HK-2 (cell line): ENCODE results near the gene KDM5C.

Experiments used
- DNase-seq: peaks from one replicate; pipeline ENCODE4 v3.0.0-alpha.2; 2018; ENCODE audit not compliant: unreplicated experiment

KDM5C gene

GRCh38 chrX:53224860-53225797 lies at the start of gene KDM5C:
Gene KDM5C (minus strand): TSS chrX:53225207. CDS start chrX:53224889, 318 bp downstream.
- peak; percentile 87 for DNase-seq

DNA sequence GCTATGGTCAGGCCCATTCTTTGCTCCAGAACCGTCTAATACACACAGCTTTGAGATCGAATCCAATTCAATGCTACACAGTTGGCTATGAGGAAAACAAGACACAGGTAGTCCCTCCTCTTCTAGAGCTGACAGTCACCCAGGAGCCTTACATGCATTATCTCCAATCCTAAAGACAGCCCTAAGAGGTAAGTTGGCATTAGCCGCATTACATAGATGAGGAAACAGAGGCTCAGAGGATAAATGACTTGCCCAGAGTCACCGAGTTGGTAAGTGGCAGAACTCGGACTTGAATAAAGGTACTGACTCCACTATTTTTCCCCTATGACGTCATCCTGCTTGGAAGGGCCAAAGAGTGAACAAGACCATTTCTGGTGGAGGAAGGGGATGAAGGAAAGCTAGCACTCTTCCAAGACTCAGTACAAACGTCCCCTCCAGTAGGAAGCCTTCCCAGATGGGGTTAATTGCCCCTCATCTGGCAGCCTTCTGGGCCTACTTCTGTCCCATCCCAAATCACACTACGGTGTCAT lies 47.9 kb upstream of the KDM5C start:
- DNase-seq, result no peak

DNA sequence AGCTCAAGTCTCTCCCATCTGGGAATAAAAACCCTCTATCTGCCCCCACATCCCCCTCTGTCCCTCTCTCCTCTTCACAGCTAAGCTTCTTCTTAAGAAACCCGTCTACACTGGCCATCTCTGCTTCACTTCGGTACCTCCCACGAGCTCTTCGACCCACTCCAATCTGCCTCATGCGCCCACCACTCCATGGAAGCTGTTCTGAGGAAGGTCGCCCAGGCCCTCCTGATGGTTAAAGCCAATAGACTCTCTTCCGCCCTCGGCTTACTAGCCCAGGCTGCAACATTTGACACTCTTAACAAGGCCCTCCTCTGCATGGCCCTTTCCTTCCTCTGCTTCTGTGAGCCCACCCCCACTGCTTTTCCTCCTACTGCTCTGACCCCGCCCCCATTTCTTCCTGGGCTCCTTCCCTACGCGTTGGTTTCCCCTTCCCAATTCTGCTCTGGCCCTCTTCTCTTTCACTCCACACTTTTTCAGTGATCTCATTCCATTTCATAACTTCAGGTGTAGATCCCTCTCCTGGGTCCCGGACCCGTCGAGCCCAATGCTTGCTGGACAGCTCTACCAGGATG lies 44.6 kb upstream of the KDM5C start:
- no peak for DNase-seq

- no peak for DNase-seq
Observed at GRCh38 chrX:53268173-53268572, 43.2 kb upstream of the KDM5C start.

GRCh38 chrX:53266914-53267313 lies 41.9 kb upstream of the KDM5C start:
- no peak for DNase-seq

DNA sequence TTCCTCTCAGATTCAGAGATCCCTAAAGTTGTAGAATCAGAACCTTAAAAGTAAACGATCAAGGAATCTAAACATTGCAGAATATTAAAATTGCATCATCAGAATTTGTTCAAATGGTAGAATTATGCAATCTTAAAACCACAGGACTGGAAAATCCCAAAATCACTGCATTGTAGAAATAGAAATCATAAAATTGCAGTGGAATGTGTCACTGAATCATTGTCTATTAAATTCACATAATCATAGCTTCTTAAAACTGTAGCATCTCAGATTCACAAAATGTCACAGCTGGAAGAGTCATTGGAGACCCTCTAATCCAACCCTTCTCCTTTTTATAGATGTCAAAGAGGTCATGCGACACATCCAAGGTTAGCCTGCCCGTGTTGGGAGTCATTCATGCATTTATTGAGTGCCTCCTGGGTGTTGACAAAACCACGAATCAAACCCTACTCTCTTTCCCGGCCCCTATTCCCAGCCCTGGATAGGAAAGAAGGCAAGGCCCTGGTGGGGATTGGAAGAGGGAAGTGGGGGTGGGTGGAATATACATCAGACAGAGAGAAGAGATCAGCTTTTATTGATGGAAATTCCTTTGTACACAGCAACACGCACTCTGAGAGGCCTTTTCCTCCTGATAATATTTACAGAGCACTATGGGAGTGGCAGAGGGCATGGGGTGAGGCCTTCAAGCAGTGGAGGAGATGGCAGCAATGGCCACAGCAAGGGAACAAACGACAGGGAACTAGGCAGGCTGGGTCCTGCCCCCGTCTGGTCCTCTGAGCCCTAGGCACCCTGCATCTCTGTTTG lies 41.0 kb upstream of the KDM5C start:
- DNase-seq, result no peak

DNA sequence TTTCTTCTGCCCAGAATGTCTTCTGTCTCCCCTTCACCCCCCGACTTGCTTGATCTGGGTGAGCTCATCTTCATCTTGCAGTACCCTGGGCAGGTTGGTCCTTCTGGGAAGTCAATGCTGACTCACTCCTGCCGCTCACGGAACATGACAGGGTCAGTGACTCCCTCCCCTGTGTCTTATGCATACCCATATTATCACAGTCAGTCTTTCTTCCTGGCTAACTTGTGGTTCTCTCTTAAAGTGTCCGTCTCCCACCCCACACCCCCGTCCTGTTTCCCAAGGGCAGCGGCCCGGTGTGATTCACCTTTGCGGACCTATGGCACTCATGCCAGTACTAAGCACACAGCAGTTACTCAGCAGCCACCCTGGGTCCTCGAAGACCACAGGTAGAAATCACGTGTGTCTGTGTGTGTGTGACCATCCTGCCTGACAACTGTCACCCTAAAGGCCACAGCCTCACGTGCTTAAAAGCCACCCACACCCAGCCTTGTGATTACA lies 38.6 kb upstream of the KDM5C start:
- DNase-seq, result peak; percentile 84

DNA sequence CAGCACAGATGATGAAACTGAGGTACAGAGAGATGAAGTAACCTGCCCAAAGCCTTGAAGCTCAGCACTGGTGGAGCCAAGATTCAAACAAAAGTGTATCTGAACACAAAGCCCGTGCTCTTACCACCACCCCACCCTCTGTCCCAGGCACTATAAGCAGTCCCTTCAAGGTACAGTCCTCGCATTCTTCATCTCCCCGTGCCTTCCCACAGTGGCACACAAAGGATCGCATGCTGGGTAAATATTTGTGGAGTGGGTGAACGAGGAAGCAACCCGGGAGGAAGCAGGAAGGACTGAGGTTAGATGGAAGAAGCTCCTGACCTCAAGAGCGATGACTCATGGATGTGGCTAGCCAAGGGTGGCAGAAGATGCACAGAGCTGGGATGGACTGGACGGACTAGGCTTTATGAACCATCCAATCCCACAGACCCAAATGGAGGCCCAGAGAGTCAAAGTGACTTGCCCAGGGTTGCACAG lies 37.9 kb upstream of the KDM5C start:
- peak; percentile 64 for DNase-seq

DNA sequence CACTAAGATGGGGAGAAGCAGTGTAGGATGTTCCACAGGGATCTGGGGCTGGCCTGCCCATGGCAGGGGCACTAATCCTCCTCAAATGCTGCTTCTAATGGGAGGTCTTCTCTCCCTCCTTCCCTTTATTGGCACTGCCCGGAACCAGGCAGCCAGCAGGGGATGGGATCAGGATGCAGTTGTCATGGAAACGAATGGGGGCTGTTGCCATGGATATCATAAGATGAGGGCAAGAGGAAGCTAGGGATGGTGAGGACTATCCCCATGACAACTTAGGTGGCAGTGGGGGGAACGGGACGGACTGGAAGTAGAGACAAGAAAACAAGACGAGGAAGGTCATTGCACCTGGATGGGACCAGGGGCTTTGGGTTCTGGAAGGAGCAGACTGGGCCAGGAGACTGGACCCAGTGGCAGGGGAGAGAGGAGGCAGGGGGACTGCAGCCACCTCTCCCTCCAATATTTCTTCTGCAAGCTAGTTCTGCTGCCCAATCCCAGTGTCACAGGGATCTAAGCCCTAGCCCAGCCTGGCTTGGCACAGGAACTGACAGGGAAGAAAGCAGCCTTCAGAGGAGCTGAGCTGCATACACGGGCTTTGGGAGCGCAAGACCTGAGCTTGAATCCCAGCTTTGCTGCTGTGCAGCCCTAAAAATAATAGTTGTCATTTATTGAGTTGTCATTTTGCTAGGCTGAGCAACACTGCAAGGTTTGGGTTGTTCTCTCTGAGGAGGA lies 37.3 kb upstream of the KDM5C start:
- DNase-seq, result no peak

DNA sequence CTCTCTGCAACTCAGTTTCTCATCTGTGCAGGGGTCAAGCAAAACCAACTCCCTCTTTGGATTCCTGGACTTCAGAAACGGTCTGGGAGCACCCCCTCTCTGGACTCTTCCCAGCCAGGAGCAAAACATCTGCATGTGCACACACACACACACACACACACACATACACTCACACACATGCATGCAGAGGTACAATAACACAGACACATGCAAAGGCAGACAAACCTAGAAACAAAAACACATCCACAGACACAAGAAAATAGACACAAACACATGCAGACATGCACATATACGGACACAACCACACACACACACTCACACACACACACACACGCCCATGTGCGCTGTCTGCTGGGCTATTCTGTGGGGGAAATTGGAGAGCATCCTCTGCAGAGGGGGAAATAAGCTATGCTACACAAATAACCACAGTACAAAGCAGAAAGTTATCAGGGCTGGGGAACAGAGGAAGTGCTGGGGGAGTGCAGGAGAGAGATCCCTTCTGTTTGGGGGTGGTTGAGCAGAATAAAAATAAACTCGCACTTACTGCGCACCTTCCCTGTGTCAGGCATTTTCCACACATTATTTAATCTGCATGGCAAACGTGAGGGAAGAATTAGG lies 36.5 kb upstream of the KDM5C start:
- no peak for DNase-seq

- DNase-seq, result no peak
Observed at GRCh38 chrX:53260836-53261235, 35.8 kb upstream of the KDM5C start.

DNA sequence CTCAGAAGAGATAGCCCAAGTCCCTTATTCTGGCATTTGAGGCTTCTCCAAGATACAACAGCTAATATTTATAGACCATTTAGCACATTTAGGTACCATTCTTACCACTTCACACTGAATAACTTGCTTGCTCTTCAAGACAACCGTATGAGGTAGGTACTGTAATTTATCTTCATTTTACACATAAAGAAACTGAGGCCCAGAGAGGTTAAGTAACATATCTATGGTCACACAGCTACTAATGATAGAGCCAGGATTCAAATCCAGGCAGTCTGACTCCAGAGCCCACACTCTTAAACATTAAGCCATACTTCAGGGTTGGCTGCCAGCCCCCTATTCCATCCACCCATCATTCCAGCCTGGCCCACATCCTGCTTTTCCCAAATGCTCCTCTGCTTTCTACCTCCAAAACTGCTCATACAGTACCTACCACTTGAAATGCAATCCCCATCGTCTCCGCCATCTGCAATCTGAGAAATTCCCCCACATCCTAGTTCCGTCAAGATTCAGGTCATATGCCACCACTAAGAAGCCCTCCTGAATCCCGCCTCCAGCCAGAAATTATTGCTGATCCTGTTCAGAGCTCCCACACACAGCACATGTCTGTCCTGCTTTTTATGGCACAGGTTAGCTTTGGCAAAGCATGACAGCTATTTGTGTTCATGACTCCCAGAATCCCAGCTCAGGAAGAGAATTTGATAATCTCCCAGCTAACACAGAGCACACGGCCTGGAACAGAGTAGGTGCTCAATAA lies 32.8 kb upstream of the KDM5C start:
- DNase-seq, result no peak

GRCh38 chrX:53257166-53257565 lies 32.2 kb upstream of the KDM5C start:
- DNase-seq, result no peak

GRCh38 chrX:53256446-53257041 lies 31.5 kb upstream of the KDM5C start:
- no peak for DNase-seq

DNA sequence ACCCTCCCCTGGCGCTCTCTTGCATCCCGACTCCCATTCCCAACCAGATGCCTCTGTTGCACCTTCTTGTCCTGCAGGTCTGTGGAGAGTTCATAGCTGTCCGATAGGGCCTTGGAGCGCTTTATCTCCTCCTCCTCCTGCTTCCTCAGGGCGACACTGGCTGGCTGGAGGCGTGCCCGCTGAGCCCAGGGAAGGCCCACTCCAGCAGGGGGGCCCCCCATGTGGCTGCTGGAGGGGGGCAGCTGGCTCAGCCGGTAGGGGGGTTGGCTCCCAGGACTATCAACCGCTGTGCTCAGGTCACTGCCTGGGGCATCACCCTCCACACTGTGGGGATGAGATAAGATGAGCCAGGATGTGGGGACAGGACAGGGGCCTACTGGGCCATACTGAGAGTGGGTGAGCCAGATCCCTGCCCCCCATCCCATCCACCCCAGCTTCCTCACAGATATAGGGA lies 30.8 kb upstream of the KDM5C start:
- no peak for DNase-seq

- DNase-seq, result no peak
Observed at GRCh38 chrX:53254570-53255461, 29.8 kb upstream of the KDM5C start.

DNA sequence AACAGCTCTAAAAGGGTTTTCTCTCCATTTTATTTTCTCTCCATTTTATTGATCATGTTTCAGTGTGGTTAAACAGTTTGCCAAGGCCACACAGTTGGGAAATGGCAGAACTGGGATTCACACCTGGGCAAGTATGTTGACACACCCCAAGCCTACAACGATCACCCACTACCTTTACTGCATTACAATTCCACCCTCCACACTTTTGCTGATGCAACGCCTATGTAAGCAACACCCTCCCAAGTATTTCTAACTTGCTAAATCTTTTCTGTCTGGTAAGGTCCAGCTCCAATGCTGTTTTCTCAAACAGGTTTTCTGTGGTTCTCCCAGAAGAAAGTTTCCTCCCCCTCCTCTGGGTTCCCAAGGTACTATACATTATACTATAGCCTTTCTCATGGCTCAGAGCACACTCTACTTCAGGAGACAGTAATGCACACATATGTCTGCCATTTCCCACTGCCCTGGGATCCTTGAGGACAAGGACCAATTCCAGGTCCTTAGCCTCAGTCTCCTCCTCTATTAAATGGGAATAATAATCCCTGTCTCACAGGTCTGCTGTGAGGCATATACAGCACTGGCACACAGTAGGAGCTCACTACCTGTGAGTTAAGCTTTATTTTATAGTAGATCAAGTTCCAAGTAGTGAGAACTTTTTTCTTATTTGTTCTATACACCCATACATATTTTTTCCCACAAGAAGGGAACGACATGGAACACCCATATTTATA lies 28.4 kb upstream of the KDM5C start:
- no peak for DNase-seq

DNA sequence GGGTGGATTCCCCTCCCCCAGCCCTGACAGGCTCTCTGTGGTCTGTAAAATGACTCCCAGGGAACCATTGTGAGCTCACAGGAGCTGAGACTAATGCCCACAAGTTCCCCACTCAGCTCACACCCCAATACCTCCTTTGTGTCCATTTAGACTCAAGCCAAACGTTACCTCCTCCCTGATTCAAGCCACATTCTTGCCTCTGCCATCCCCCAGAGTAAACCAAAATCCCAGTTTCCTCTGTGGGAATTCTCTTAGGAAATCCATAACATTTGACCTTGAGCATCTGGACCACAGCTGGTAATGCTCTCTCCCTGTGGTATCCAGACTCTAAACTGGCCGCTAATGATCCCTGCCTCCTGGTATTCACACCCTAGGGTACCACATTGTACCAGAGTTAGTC lies 26.3 kb upstream of the KDM5C start:
- no peak for DNase-seq
